Endothelial cell of umbilical vein (primary cell): Measurements from ENCODE around the gene ZNF398. TPM values are rescaled to one million over a fixed set of nuclear protein-coding genes. Genes with fewer than 3 reads are reported as not detected.

Source experiments
- BruUV-seq: library from RNA; stranded (reverse); fragments of 400-500 nt; replicated peaks from 2 replicates; lab custom pipeline; 2021; lab: Mats Ljungman, UMichigan
- CTCF ChIA-PET: fragments of 300-600, 350-600 bp; sonication (Branson Sonifier 250); formaldehyde crosslinking; loops from one replicate; lab custom pipeline; 2021; ENCODE audit warnings: antibody characterized with exemption, inconsistent platforms; lab: Charles Lee
- POLR2A ChIA-PET: fragments of 300-600, 350-600 bp; sonication (Branson Sonifier 250); formaldehyde crosslinking; loops from one replicate; lab custom pipeline; 2021; ENCODE audit warnings: antibody characterized with exemption, inconsistent platforms; lab: Charles Lee
- DNase-seq: peaks from one replicate; pipeline ENCODE4 v3.0.0-alpha.2; 2011; ENCODE audit warnings: low read depth, low spot score
- FAIRE-seq: peaks from 2 replicates; lab custom pipeline; 2011; peaks lifted over from hg19 to GRCh38; lab: Jason Lieb, UNC
- H2AFZ ChIP-seq: 2 replicates; pipeline ENCODE4 v1.6.0; 2012; ENCODE audit warnings: low read depth, low read length, control low read depth, inconsistent platforms
- H3K27ac ChIP-seq: 2 replicates; pipeline ENCODE4 v1.5.1; 2011; ENCODE audit warnings: low read depth, mild to moderate bottlenecking, control low read depth, low read length, moderate library complexity; ENCODE audit not compliant: insufficient read depth
- H3K27me3 ChIP-seq, 2 experiments: 2 replicates each; pipeline versions ENCODE4 v1.6.0 to v1.6.1; 2011; ENCODE audit warnings: low read length in 2 of 2, mixed read lengths in 1 of 2; ENCODE audit not compliant: control insufficient read depth in 2 of 2, insufficient read depth in 2 of 2
- H3K36me3 ChIP-seq, 2 experiments: 2 replicates in 1 of 2; 3 replicates in 1 of 2; pipeline ENCODE4 v1.5.1; 2011; ENCODE audit warnings: low read length in 2 of 2, mild to moderate bottlenecking in 1 of 2, moderate library complexity in 1 of 2; ENCODE audit not compliant: control insufficient read depth in 2 of 2, insufficient read depth in 2 of 2; ENCODE audit errors: extremely low read depth in 1 of 2
- H3K4me1 ChIP-seq: 3 replicates; pipeline ENCODE4 v1.5.1; 2011; ENCODE audit warnings: mild to moderate bottlenecking, low read length; ENCODE audit not compliant: control insufficient read depth, insufficient read depth; ENCODE audit errors: extremely low read depth
- H3K4me2 ChIP-seq: 2 replicates; pipeline ENCODE4 v1.6.1; 2011; ENCODE audit warnings: low read length, control low read depth, mixed read lengths; ENCODE audit not compliant: insufficient read depth
- H3K4me3 ChIP-seq, 3 experiments: fragments of 200-600 bp in 1 of 3; sonication (generic), shearing (Covaris generic) in 1 of 3; replicated peaks in 1 of 3; 2 replicates each; pipeline ENCODE4 v1.5.1; 2011 to 2016; ENCODE audit warnings: control low read depth in 3 of 3, low read length in 3 of 3, mild to moderate bottlenecking in 2 of 3, inconsistent platforms in 1 of 3, low read depth in 1 of 3, moderate library complexity in 1 of 3; ENCODE audit not compliant: insufficient read depth in 1 of 3
- H3K79me2 ChIP-seq: 2 replicates; pipeline ENCODE4 v1.6.0; 2012; ENCODE audit warnings: low read length, inconsistent platforms; ENCODE audit not compliant: control insufficient read depth, insufficient read depth
- H3K9ac ChIP-seq: replicated peaks from 2 replicates; pipeline ENCODE3; 2011; ENCODE audit warnings: low read length, control low read depth; ENCODE audit not compliant: insufficient read depth; ENCODE audit errors: extremely low read depth
- H3K9me1 ChIP-seq: replicated peaks from 3 replicates; pipeline ENCODE4 v1.6.0; 2011; ENCODE audit warnings: mild to moderate bottlenecking, low read length; ENCODE audit not compliant: control insufficient read depth, insufficient read depth; ENCODE audit errors: extremely low read depth
- H3K9me3 ChIP-seq: replicated peaks from 2 replicates; pipeline ENCODE4 v1.5.1; 2012; ENCODE audit warnings: low read length, inconsistent platforms; ENCODE audit not compliant: control insufficient read depth, insufficient read depth
- H4K20me1 ChIP-seq: replicated peaks from 2 replicates; pipeline ENCODE3; 2011; ENCODE audit warnings: mild to moderate bottlenecking, low read length; ENCODE audit not compliant: control insufficient read depth, insufficient read depth; ENCODE audit errors: extremely low read depth
- EZH2 ChIP-seq: IDR thresholded peaks from 2 replicates; pipeline ENCODE4 v1.6.1; 2012; ENCODE audit warnings: borderline replicate concordance, low read depth, mild to moderate bottlenecking, moderate library complexity, low read length, inconsistent platforms; ENCODE audit not compliant: severe bottlenecking
- FOS ChIP-seq: IDR thresholded peaks from 2 replicates; pipeline ENCODE4 v1.6.1; 2011; ENCODE audit warnings: mild to moderate bottlenecking, low read length, moderate library complexity, borderline replicate concordance; ENCODE audit not compliant: insufficient read depth
- GATA2 ChIP-seq: IDR thresholded peaks from 2 replicates; pipeline ENCODE4 v1.7.0; 2011; ENCODE audit warnings: low read depth, mild to moderate bottlenecking, moderate library complexity, mixed read lengths, low read length; ENCODE audit not compliant: insufficient read length, insufficient read depth
- JUN ChIP-seq: IDR thresholded peaks from 2 replicates; pipeline ENCODE4 v1.6.1; 2011; ENCODE audit warnings: borderline replicate concordance, low read depth; ENCODE audit not compliant: insufficient read length, insufficient read depth
- MYC ChIP-seq: IDR thresholded peaks from one replicate; pipeline ENCODE4 v1.6.1; 2011; ENCODE audit warnings: mild to moderate bottlenecking, low read depth, low read length
- POLR2A ChIP-seq: IDR thresholded peaks from 2 replicates; pipeline ENCODE4 v1.6.1; 2012; ENCODE audit warnings: low read depth, mild to moderate bottlenecking, control low read depth, low read length
- POLR2AphosphoS5 ChIP-seq: IDR thresholded peaks from 2 replicates; pipeline ENCODE4 v1.6.1; 2012; ENCODE audit warnings: low read depth, mild to moderate bottlenecking, control low read depth, low read length, moderate library complexity; ENCODE audit not compliant: insufficient read depth
- dilution Hi-C: fragments of 300-500 bp; cut with MboI; formaldehyde crosslinking; loops from one replicate; pipeline ENCODE4 v1.15.0; 2019; ENCODE audit warnings: low sequenced_read_pairs; ENCODE audit not compliant: extremely low pct_ligation_motif_present
- intact Hi-C: fragments of 100-400 bp; cut with micrococcal nuclease; formaldehyde crosslinking; loops from one replicate; pipeline ENCODE4 v1.10.0; 2022
- polyA plus RNA-seq, 4 experiments: library from polyadenylated mRNA; depleted of rRNA in 3 of 4; stranded (reverse) in 3 of 4; unstranded in 1 of 4; fragments of >200 nt; gene quantifications; 2 replicates each; pipeline versions ENCODE4 v1.2.1 to v1.2.3, GENCODE V29; 2011 to 2012; ENCODE audit warnings: missing spikeins in 1 of 4
- total RNA-seq: library from RNA; stranded (reverse); gene quantifications from 2 replicates; pipeline ENCODE4 v1.2.3, GENCODE V29; 2021
- TF ChIP-seq, protein P1 (sequence below): IDR thresholded peaks from 2 replicates; pipeline ENCODE4 v1.6.1; 2011; ENCODE audit not compliant: insufficient read depth, insufficient read length
- TF ChIP-seq, protein P2 (sequence below), 2 donors: IDR thresholded peaks; 1 replicate in 1 of 2; 2 replicates in 1 of 2; pipeline ENCODE4 v1.5.1; 2011; ENCODE audit warnings: low read length in 2 of 2, mild to moderate bottlenecking in 2 of 2, moderate library complexity in 2 of 2, control low read depth in 1 of 2, inconsistent platforms in 1 of 2, low read depth in 1 of 2; ENCODE audit not compliant: insufficient read depth in 1 of 2; ENCODE audit errors: extremely low read depth in 1 of 2

ZNF398 gene
- total and polyA plus RNA-seq, 2 donors (not counting 3 experiments of a cell fraction or from before 2014, with no cell fraction given), result 7.5 to 10.6 TPM

DNA sequence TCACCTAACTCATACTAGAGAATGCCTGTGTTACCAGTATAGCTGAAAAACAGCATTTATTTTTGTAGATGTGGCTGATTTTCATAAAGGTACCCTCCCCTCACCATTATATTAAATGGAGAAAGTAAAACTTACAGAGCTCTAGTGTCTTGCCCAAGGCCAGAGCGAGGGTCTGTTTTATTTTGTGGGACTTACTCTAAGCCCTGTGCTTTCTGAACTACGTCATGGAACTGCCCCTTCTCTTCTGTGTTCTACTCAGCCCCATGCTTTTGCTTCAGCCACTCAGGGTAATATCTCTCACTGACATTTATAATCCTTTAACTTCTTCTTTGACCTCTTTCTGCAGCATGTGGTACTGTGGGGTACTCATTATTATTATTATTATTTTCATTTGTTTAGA, 46.4 kb upstream of the ZNF398 start:
- no peak overlapping the region for H3K9ac ChIP-seq
- H3K27ac ChIP-seq, result no peak overlapping the region
- TF ChIP-seq, protein P1, sequence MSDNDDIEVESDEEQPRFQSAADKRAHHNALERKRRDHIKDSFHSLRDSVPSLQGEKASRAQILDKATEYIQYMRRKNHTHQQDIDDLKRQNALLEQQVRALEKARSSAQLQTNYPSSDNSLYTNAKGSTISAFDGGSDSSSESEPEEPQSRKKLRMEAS, result no peak
- TF ChIP-seq EZH2 (no peak), POLR2A (no peak), MYC (no peak), FOS (no peak), GATA2 (no peak), JUN (no peak), POLR2AphosphoS5 (no peak)
- TF ChIP-seq, protein P2, sequence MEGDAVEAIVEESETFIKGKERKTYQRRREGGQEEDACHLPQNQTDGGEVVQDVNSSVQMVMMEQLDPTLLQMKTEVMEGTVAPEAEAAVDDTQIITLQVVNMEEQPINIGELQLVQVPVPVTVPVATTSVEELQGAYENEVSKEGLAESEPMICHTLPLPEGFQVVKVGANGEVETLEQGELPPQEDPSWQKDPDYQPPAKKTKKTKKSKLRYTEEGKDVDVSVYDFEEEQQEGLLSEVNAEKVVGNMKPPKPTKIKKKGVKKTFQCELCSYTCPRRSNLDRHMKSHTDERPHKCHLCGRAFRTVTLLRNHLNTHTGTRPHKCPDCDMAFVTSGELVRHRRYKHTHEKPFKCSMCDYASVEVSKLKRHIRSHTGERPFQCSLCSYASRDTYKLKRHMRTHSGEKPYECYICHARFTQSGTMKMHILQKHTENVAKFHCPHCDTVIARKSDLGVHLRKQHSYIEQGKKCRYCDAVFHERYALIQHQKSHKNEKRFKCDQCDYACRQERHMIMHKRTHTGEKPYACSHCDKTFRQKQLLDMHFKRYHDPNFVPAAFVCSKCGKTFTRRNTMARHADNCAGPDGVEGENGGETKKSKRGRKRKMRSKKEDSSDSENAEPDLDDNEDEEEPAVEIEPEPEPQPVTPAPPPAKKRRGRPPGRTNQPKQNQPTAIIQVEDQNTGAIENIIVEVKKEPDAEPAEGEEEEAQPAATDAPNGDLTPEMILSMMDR (IDR thresholded peaks at IDR 0.05; ENCODE audit: extremely low read depth in 1 of 2, insufficient read depth in 1 of 2, low read depth in 1 of 2, low read length in 2 of 2), result no peak
- no peaks in the 10 kb centered on the region for H3K9me3 ChIP-seq
- H3K4me3 ChIP-seq, result no peak overlapping the region
- BruUV-seq, result no TSS peak
- dilution Hi-C loops (no loop called here), intact Hi-C loops (no loop called here)
- H3K36me3 ChIP-seq, result no peaks in the 10 kb centered on the region
- no peaks in the 10 kb centered on the region for H3K79me2 ChIP-seq
- no peak for FAIRE-seq
- no peaks in the 10 kb centered on the region for H3K27me3 ChIP-seq
- no peak overlapping the region for H2AFZ ChIP-seq
- no peak for DNase-seq
- H3K4me1 ChIP-seq, result no peaks in the 10 kb centered on the region
- POLR2A ChIA-PET, result no interaction called here
- no peaks in the 10 kb centered on the region for H3K9me1 ChIP-seq
- no peaks in the 10 kb centered on the region for H4K20me1 ChIP-seq
- H3K4me2 ChIP-seq, result no peak overlapping the region
- CTCF ChIA-PET, result no interaction called here
